MV-4-11 (cell line): ENCODE data around the gene DBNDD1.

Source experiments
- DNase-seq: peaks from one replicate; lab custom pipeline; 2025; lab: John Stamatoyannopoulos, UW

The DBNDD1 gene

DNA sequence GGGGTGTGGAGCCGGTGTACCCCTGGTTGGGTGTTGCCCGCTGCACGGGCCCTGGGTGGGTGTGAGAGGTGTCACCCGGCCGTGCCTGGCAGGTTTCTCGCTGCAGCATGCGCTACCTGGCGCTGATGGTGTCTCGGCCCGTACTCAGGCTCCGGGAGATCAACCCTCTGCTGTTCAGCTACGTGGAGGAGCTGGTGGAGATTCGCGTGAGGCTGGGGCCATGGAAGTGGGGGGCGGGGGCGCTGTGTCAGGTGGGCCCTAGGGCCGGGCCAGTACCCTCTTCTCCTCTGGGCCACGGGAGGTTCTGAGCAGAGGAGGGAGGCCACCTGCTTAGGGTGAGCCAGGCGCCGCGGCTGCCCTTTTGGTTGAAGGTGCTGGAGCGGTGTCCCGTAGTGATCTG lies 57.3 kb downstream of the DBNDD1 start:
- no peak for DNase-seq

DNA sequence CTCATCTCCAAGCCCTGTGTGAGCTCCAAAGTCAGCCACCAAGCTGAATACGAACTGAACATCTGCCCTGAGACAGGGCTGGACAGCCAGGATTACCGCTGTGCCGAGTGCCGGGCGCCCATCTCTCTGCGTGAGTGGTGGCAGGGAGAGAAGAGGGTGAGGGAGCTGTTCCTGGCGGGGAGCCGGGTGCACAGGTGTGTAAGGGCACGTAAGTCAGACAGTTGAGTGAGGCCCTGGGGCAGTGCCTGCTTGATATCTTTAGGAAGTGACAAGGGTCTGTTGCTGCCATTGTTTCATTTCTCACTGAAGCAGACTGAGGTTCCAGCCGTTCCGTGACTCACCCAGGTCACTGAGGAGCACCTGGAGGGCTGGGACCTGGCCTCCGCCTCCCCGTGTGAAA lies 58.3 kb downstream of the DBNDD1 start:
- no peak for DNase-seq

GRCh38 chr16:89958596-89958995 lies 60.7 kb downstream of the DBNDD1 start:
- DNase-seq = no peak

GRCh38 chr16:89958068-89958467 lies 61.2 kb downstream of the DBNDD1 start:
- DNase-seq = no peak

DNA sequence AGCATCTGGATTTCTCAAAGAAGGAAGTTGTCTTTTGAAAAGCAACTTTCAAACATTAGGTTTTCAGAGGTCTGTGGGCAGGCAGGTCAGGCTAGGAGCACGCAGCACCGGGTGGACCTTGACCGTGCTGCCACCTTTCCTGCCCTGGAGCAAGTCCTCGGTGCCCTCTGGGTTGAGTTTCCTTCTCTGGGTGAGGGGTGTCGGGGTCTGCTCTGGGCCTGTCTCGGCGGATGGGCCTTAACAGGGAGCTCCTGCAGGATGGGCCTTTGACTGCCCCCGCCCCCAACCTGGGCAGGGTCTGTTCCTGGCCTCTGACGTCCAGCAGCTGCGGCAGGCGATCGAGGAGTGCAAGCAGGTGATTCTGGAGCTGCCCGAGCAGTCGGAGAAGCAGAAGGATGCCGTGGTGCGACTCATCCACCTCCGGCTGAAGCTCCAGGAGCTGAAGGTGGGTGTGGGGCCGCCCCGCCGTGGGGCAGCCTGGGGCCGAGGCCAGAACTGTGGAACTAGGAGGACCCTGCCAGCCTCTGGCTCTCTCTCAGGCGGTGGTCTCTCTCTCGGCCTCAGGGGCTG lies 62.0 kb downstream of the DBNDD1 start:
- DNase-seq = no peak

DNA sequence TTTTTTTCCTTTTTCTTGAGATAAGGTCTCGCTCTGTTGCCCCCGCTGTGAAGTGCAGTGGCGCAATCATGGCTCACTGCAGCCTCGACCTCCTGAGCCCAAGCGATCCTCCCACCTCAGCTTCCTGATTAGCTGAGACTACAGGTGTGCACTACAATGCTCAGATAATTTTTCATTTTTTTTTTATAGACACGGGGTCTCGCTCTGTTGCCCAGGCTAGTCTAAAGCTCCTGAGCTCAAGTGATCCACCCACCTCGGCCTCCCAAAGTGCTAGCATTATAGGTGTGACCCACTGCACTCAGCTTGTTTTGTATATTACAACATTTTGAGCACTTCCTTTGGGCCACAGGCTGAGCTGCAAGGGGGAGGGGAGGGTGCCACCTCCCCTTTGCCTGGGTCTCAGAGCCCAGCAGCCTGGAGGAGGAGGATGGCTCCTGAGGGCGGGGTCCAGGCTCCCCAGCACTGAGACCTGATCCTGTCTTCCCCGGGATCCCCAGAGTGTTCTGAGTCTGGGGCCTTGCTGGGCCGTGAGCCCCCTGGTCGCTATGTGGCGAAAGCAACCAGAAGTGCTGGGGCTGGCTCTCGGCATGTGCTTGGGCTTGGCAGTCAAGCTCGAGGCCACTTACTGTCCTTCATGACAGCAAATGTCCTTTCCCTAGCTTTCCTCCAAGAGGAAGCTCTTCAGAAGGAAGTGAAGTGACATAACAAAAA lies 62.6 kb downstream of the DBNDD1 start:
- DNase-seq = peak; percentile 70

- DNase-seq = no peak
Measured at GRCh38 chr16:89955001-89955685, 64.1 kb downstream of the DBNDD1 start.
